GM12872 (cell line): ENCODE results near the gene LVRN.

Experiments used
- TF ChIP-seq, protein P1 (sequence below): IDR thresholded peaks from 3 replicates; pipeline ENCODE4 v1.5.1; 2011; ENCODE audit warnings: low read depth, mild to moderate bottlenecking, low read length, moderate library complexity; ENCODE audit not compliant: insufficient read depth

LVRN gene

DNA sequence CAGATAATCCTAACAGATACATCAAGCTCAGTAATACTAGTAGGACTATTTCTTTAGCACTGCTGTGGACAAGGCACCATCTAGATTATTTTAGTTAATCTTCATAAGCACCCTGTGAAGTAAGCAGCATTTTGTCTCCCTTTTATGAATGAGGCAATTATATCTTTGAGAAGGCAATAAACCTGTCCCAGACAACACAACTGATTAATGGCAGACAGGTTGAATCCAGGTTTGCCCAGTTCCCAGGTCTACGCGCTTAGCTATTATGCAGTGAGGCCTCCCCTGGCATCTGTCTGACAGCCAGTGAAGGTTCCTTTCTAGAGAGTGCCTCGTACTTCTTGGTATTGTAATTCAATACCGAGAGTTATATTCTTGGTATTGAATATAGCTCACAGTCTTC, 9.7 kb upstream of the LVRN start:
- TF ChIP-seq, protein P1, sequence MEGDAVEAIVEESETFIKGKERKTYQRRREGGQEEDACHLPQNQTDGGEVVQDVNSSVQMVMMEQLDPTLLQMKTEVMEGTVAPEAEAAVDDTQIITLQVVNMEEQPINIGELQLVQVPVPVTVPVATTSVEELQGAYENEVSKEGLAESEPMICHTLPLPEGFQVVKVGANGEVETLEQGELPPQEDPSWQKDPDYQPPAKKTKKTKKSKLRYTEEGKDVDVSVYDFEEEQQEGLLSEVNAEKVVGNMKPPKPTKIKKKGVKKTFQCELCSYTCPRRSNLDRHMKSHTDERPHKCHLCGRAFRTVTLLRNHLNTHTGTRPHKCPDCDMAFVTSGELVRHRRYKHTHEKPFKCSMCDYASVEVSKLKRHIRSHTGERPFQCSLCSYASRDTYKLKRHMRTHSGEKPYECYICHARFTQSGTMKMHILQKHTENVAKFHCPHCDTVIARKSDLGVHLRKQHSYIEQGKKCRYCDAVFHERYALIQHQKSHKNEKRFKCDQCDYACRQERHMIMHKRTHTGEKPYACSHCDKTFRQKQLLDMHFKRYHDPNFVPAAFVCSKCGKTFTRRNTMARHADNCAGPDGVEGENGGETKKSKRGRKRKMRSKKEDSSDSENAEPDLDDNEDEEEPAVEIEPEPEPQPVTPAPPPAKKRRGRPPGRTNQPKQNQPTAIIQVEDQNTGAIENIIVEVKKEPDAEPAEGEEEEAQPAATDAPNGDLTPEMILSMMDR, result no peak

DNA sequence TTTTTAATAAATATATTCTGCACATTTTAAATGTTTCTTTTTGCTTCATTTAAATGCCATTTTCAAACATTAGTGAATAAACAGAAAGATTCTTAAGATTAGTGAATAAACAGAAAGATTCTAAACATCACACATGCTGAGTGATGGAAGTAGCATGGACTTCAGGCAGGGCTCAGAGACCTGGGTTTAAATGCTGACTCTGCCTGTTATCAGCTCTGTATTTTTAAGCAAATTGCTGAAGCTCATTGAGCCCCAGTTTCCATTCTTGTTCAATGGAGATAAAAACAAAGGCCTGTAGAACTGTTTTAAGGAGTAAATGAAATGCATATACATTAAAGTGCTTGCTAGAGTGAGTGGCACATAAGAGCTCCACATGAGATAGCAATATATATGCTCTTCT, 8.1 kb upstream of the LVRN start:
- TF ChIP-seq, protein P1, result no peak

DNA sequence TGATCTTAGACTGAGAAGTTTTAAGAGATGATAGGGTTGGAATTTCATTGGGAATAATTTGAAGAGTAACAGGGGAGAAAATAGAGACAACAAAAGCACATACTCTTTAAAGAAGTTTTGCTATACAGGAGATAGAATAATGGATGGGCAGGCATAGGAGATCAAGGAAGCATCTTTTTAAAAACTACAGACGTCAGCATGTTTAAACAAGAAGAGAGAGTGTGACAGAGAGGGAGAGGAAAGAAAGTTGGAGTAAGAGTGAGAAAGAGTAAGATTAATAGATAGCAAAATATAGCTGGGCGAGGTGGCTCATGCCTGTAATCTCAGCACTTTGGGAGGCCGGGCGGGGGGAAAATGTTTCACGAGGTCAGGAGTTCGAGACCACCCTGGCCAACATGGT, 5.3 kb upstream of the LVRN start:
- TF ChIP-seq, protein P1, result no peak

DNA sequence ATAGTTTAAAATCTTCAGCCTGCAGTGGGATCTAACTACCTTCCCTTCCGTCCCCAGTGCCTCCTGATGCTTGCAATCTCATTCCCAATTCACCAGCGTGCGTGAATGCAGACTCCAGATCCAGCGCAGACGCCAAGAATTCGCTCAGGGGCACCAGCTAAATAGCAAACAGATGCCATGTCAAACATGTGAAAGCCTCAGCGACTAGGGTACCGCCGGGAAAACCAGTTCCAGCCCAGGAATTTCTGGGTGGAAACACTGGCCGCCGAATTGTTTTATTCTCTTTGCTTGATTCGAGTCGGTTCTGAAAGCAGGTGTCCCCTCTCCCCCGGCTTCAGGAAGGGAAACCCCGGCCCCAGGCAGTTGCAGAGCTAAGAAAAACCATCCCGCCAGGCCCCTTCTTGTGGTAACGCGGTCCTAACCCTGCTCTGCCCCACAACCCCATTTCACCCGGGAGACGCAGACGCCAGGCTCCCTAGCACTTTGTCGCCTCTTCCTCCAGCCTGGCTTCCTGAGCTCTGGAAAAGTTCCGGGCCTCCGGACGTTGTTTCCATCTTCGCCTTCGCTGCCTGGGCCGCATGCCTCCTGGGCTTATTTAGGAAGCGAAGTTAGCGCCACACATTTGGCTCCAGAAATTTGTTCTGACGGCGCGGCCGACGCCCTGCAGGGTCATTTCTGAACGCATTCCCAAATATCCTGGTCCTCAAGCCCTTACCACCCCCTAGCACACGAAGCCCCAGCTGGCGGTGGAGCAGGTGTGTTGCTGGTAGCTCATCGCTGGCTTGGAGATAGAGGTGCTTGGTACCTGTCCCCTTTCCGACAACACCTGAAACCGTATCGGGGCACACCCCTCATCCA, 665 bp upstream of the LVRN start:
- TF ChIP-seq, protein P1, result no peak

DNA sequence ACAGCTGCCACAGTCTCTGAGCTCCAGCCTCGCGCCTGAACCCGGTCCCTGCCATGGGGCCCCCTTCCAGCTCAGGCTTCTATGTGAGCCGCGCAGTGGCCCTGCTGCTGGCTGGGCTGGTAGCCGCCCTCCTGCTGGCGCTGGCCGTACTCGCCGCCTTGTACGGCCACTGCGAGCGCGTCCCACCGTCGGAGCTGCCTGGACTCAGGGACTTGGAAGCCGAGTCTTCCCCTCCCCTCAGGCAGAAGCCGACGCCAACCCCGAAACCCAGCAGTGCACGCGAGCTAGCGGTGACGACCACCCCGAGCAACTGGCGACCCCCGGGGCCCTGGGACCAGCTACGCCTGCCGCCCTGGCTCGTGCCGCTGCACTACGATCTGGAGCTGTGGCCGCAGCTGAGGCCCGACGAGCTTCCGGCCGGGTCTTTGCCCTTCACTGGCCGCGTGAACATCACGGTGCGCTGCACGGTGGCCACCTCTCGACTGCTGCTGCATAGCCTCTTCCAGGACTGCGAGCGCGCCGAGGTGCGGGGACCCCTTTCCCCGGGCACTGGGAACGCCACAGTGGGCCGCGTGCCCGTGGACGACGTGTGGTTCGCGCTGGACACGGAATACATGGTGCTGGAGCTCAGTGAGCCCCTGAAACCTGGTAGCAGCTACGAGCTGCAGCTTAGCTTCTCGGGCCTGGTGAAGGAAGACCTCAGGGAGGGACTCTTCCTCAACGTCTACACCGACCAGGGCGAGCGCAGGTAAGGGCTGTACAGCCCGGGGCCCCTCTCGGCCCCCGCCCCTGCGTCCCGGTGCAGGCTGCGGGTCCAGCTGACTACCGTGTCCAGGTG, 509 bp downstream of the LVRN start:
- TF ChIP-seq, protein P1, result no peak

DNA sequence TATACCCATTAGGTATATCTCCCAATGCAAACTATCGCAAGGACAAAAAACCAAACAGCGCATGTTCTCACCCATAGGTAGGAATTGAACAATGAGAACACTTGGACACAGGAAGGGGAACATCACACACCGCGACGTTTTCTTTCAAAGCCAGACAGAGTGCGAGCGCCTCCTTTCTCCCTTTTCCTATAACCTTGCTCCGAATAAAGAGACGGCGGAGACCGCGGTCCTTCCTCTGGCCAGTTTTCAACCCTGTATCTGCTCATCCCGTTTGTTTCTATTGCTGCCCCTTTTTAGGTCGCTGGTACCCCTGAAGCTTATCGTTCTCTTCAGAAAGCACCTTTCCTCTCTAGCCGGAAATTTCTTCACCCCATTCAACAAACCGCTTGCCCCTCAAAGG, 1.3 kb downstream of the LVRN start:
- TF ChIP-seq, protein P1, result no peak

DNA sequence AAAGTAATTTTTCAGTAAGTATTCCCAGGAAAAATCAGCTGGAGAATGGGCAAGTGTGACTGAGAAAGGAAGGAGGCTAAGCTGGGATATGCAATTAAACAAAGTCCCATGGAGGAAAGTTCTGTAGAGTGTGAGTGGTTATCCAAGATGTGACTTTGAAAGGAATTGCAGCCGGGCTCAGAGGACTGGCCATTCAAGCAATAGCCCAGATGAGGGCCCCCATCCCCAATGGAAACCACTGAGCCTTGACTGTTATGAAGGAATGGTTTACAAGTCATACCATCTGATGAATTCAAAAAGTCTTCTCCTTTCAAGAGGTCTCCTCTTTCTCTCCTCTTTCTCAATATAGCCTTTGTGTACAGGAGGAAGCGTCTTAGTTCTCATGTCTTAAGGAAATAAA, 6.5 kb downstream of the LVRN start:
- TF ChIP-seq, protein P1, result no peak
